ENCODE data around the gene APC2.

- TF ChIP-seq, protein P1, sequence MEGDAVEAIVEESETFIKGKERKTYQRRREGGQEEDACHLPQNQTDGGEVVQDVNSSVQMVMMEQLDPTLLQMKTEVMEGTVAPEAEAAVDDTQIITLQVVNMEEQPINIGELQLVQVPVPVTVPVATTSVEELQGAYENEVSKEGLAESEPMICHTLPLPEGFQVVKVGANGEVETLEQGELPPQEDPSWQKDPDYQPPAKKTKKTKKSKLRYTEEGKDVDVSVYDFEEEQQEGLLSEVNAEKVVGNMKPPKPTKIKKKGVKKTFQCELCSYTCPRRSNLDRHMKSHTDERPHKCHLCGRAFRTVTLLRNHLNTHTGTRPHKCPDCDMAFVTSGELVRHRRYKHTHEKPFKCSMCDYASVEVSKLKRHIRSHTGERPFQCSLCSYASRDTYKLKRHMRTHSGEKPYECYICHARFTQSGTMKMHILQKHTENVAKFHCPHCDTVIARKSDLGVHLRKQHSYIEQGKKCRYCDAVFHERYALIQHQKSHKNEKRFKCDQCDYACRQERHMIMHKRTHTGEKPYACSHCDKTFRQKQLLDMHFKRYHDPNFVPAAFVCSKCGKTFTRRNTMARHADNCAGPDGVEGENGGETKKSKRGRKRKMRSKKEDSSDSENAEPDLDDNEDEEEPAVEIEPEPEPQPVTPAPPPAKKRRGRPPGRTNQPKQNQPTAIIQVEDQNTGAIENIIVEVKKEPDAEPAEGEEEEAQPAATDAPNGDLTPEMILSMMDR (IDR thresholded peaks at IDR 0.05), result no peak
- TF ChIP-seq EZH2 (IDR thresholded peaks at IDR 0.05), result no peak
Observed at GRCh38 chr19:1433119-1434039, 16.5 kb upstream of the APC2 start.
